ENCODE data around the gene TPPP2. TPM values are rescaled to one million over a fixed set of nuclear protein-coding genes. Genes with fewer than 3 reads are reported as not detected.

TPPP2 gene
- total RNA-seq, 1 experiment from 2014 or later = 0.35 TPM

DNA sequence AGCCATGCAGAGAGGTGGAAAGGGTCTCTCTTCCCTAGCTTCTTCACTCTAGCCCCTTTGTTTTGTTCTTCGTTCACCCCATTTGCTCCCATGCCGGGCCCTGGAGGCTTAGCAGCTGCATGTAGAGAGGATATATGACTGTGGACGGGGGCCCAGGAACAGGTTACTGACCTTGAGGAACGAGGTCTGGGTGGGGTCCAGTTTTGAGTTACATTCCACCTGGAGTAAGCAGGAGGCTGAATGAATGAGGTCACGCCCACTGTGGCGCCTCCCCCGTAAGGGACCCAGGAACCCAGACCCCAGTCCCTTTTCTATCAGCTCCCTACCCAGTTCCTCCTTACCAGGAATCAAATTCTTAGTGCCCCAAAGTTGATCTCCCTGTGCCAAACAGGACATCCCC is 11.7 kb upstream of the TPPP2 start:
- H3K4me3 Mint-ChIP-seq = no peak overlapping the region
- POLR2A ChIA-PET = no interaction called here
- H3K9me3 Mint-ChIP-seq = no peaks in the 10 kb centered on the region
- H3K36me3 Mint-ChIP-seq = peaks cover 6% of the 10 kb centered on the region; the same call in 1 of the 2 replicates
- DNase-seq (ENCODE audit: low spot score) = no peak
- TF ChIP-seq, protein P1, sequence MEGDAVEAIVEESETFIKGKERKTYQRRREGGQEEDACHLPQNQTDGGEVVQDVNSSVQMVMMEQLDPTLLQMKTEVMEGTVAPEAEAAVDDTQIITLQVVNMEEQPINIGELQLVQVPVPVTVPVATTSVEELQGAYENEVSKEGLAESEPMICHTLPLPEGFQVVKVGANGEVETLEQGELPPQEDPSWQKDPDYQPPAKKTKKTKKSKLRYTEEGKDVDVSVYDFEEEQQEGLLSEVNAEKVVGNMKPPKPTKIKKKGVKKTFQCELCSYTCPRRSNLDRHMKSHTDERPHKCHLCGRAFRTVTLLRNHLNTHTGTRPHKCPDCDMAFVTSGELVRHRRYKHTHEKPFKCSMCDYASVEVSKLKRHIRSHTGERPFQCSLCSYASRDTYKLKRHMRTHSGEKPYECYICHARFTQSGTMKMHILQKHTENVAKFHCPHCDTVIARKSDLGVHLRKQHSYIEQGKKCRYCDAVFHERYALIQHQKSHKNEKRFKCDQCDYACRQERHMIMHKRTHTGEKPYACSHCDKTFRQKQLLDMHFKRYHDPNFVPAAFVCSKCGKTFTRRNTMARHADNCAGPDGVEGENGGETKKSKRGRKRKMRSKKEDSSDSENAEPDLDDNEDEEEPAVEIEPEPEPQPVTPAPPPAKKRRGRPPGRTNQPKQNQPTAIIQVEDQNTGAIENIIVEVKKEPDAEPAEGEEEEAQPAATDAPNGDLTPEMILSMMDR (IDR thresholded peaks at IDR 0.05) = no peak
- TF ChIP-seq JAZF1 (CRISPR knock-in tag; IDR thresholded peaks at IDR 0.05) (no peak), SMAD4 (CRISPR knock-in tag; IDR thresholded peaks at IDR 0.05) (no peak)
- H3K4me1 Mint-ChIP-seq = peaks cover 22% of the 10 kb centered on the region
- CTCF ChIA-PET = interaction anchor here (0.9 to 9.1 kb wide), 4 partner anchors 18 to 72 kb away, joined by 3 to 670 read pairs (median 4); partner anchors contain the start of gene RNASE7
- peaks cover 13% of the 10 kb centered on the region for H3K27me3 Mint-ChIP-seq (ENCODE audit: low read depth)
- no peak for ATAC-seq
- H3K27ac Mint-ChIP-seq = no peak overlapping the region

DNA sequence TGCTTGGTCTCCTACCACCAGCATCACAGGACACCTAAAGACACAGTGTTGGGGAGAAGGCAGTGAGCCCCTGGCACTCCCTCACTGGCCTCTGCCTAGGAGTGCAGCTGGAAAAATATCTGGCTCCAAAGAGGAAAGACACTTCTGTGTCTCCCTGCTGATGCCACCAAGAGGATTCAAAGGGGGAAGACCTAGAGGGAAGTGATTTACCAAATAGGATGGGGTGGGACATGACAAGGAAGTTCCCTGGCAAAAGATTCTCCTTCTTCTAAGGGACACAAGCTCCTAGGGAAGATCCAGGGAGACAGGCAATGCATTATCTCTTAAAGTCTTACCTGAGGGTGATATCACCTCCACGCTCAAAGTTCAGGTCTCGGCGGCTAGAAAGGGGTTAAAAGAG is 11.2 kb upstream of the TPPP2 start:
- ChIA-PET POLR2A (no interaction called here), CTCF (interaction anchor here (1.3 to 9.1 kb wide), 3 partner anchors 23 to 71 kb away, joined by 3 to 670 read pairs (median 5); partner anchors contain the start of gene RNASE7)
- peaks cover 18% of the 10 kb centered on the region for H3K27me3 Mint-ChIP-seq (ENCODE audit: low read depth)
- no peak overlapping the region for H3K4me3 Mint-ChIP-seq
- H3K27ac Mint-ChIP-seq = no peak overlapping the region
- peaks cover 6% of the 10 kb centered on the region; the same call in 1 of the 2 replicates for H3K36me3 Mint-ChIP-seq
- H3K4me1 Mint-ChIP-seq = peaks cover 26% of the 10 kb centered on the region
- no peaks in the 10 kb centered on the region for H3K9me3 Mint-ChIP-seq
- DNase-seq (ENCODE audit: low spot score) (no peak), ATAC-seq (no peak)
- TF ChIP-seq, protein P2, sequence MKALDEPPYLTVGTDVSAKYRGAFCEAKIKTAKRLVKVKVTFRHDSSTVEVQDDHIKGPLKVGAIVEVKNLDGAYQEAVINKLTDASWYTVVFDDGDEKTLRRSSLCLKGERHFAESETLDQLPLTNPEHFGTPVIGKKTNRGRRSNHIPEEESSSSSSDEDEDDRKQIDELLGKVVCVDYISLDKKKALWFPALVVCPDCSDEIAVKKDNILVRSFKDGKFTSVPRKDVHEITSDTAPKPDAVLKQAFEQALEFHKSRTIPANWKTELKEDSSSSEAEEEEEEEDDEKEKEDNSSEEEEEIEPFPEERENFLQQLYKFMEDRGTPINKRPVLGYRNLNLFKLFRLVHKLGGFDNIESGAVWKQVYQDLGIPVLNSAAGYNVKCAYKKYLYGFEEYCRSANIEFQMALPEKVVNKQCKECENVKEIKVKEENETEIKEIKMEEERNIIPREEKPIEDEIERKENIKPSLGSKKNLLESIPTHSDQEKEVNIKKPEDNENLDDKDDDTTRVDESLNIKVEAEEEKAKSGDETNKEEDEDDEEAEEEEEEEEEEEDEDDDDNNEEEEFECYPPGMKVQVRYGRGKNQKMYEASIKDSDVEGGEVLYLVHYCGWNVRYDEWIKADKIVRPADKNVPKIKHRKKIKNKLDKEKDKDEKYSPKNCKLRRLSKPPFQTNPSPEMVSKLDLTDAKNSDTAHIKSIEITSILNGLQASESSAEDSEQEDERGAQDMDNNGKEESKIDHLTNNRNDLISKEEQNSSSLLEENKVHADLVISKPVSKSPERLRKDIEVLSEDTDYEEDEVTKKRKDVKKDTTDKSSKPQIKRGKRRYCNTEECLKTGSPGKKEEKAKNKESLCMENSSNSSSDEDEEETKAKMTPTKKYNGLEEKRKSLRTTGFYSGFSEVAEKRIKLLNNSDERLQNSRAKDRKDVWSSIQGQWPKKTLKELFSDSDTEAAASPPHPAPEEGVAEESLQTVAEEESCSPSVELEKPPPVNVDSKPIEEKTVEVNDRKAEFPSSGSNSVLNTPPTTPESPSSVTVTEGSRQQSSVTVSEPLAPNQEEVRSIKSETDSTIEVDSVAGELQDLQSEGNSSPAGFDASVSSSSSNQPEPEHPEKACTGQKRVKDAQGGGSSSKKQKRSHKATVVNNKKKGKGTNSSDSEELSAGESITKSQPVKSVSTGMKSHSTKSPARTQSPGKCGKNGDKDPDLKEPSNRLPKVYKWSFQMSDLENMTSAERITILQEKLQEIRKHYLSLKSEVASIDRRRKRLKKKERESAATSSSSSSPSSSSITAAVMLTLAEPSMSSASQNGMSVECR (CRISPR knock-in tag; IDR thresholded peaks at IDR 0.05; ENCODE audit: borderline replicate concordance) = no peak
- TF ChIP-seq ESRRA (CRISPR knock-in tag; IDR thresholded peaks at IDR 0.05; ENCODE audit: borderline replicate concordance) (no peak), KAT7 (CRISPR knock-in tag; IDR thresholded peaks at IDR 0.05; ENCODE audit: borderline replicate concordance) (no peak)
- TF ChIP-seq, protein P3, sequence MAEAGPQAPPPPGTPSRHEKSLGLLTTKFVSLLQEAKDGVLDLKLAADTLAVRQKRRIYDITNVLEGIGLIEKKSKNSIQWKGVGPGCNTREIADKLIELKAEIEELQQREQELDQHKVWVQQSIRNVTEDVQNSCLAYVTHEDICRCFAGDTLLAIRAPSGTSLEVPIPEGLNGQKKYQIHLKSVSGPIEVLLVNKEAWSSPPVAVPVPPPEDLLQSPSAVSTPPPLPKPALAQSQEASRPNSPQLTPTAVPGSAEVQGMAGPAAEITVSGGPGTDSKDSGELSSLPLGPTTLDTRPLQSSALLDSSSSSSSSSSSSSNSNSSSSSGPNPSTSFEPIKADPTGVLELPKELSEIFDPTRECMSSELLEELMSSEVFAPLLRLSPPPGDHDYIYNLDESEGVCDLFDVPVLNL (CRISPR knock-in tag; IDR thresholded peaks at IDR 0.05; ENCODE audit: borderline replicate concordance, low read depth) = no peak

DNA sequence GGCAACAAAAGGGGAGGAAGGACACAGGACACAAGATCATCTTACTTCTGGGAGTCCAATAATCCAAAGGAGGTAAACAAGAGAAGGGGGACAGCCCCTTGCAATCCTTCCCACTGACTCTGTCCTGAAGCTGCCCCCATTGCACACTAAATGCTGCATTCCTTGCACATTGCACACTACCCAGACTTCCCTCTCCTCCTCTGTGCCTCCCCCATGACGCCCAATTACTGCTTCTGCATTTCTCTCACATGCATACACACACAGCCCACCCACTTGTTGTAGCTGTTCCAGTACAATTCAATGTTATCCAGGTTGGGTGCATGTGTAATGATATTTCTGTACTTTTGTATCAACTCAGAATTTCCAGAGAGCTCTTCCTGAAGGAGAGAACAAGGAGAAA is 10.7 kb upstream of the TPPP2 start:
- Mint-ChIP-seq H3K27me3 (ENCODE audit: low read depth) (peaks cover 24% of the 10 kb centered on the region), H3K4me3 (no peak overlapping the region), H3K4me1 (peaks cover 31% of the 10 kb centered on the region), H3K36me3 (peaks cover 6% of the 10 kb centered on the region; the same call in 1 of the 2 replicates), H3K27ac (no peak overlapping the region), H3K9me3 (no peaks in the 10 kb centered on the region)
- ATAC-seq (no peak), DNase-seq (ENCODE audit: low spot score) (no peak)
- ChIA-PET CTCF (interaction anchor here (1.8 to 3.0 kb wide), 2 partner anchors 20 to 48 kb away, joined by 5 to 17 read pairs; no protein-coding TSS in a partner anchor), POLR2A (no interaction called here)
- TF ChIP-seq RELA (CRISPR knock-in tag; IDR thresholded peaks at IDR 0.05; ENCODE audit: borderline replicate concordance) (no peak), NFYB (CRISPR knock-in tag; conservative IDR thresholded peaks at IDR 0.05; ENCODE audit: low read depth) (no peak), ZNF232 (CRISPR knock-in tag; IDR thresholded peaks at IDR 0.05) (no peak), JAZF1 (CRISPR knock-in tag; IDR thresholded peaks at IDR 0.05) (no peak), NR3C1 (CRISPR knock-in tag; conservative IDR thresholded peaks at IDR 0.05; ENCODE audit: low read depth) (no peak), ZNF263 (CRISPR knock-in tag; IDR thresholded peaks at IDR 0.05; ENCODE audit: low read depth) (no peak), GRHL2 (CRISPR knock-in tag; IDR thresholded peaks at IDR 0.05; ENCODE audit: insufficient replicate concordance, severe bottlenecking) (no peak), ESRRA (CRISPR knock-in tag; IDR thresholded peaks at IDR 0.05; ENCODE audit: borderline replicate concordance) (no peak), JUN (CRISPR knock-in tag; IDR thresholded peaks at IDR 0.05) (no peak), OVOL2 (CRISPR knock-in tag; IDR thresholded peaks at IDR 0.05; ENCODE audit: borderline replicate concordance) (no peak), TEAD4 (CRISPR knock-in tag; IDR thresholded peaks at IDR 0.05) (no peak)
- TF ChIP-seq, protein P3 (CRISPR knock-in tag; IDR thresholded peaks at IDR 0.05; ENCODE audit: borderline replicate concordance, low read depth) = no peak
- TF ChIP-seq, protein P4, sequence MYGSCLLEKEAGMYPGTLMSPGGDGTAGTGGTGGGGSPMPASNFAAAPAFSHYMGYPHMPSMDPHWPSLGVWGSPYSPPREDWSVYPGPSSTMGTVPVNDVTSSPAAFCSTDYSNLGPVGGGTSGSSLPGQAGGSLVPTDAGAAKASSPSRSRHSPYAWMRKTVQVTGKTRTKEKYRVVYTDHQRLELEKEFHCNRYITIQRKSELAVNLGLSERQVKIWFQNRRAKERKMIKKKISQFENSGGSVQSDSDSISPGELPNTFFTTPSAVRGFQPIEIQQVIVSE (CRISPR knock-in tag; IDR thresholded peaks at IDR 0.05; ENCODE audit: borderline replicate concordance) = no peak
- TF ChIP-seq, protein P5, sequence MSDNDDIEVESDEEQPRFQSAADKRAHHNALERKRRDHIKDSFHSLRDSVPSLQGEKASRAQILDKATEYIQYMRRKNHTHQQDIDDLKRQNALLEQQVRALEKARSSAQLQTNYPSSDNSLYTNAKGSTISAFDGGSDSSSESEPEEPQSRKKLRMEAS (CRISPR knock-in tag; IDR thresholded peaks at IDR 0.05) = no peak
